Effector memory CD8-positive, alpha-beta T cell (primary cell): ENCODE measurements around the gene NFASC.

ENCODE experiments used
- ATAC-seq: fragments of 150-1000 bp; cut with Tn5 transposase; replicated peaks from 2 replicates; pipeline ENCODE4 v1.10.0; 2021; ENCODE audit warnings: mild to moderate bottlenecking, moderate library complexity
- DNase-seq, 3 experiments: peaks; one replicate each; pipeline ENCODE4 v3.0.0; 2021
- H3K27ac Mint-ChIP-seq, 2 donors: one replicate each; pipeline ENCODE4 v1.8.0; 2022; ENCODE audit warnings: mild to moderate bottlenecking in 2 of 2, mixed read lengths in 2 of 2, moderate library complexity in 2 of 2
- H3K27me3 Mint-ChIP-seq, 2 donors: one replicate each; pipeline ENCODE4 v1.8.0; 2022; ENCODE audit warnings: mixed read lengths in 2 of 2
- H3K36me3 Mint-ChIP-seq: one replicate; pipeline ENCODE4 v1.8.0; 2022; ENCODE audit warnings: mild to moderate bottlenecking, moderate library complexity, mixed read lengths; ENCODE audit not compliant: insufficient read depth
- H3K4me1 Mint-ChIP-seq, 2 donors: one replicate each; pipeline ENCODE4 v1.8.0; 2022; ENCODE audit warnings: low read depth in 2 of 2, mixed read lengths in 2 of 2
- H3K4me3 Mint-ChIP-seq, 2 donors: one replicate each; pipeline ENCODE4 v1.8.0; 2022; ENCODE audit warnings: mild to moderate bottlenecking in 2 of 2, mixed read lengths in 2 of 2, moderate library complexity in 2 of 2
- H3K9me3 Mint-ChIP-seq, 2 donors: one replicate each; pipeline ENCODE4 v1.8.0; 2022; ENCODE audit warnings: mixed read lengths in 2 of 2

The NFASC gene

DNA sequence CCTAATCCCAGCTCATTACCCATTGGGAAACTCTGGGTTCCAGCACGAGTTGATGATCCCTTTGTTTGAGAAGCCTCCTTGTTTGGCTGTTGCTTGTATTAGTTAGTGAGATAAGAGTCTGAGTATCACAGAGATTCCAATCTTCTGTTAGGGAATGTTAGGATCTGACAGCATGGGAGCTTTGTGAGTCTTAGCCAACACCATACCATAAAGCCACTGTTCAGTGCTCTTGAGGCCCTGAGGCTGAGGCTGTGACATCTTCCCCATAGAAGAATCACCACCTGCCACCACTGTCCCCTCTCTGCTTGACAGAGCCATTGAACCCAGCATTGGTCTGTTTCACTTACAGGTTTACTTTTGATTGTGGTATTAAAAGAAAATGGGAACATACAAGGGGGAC, 29.3 kb upstream of the NFASC start:
- Mint-ChIP-seq H3K9me3 (peaks cover 2 to 10% of the 10 kb centered on the region in 2 donors), H3K4me1 (no peaks in the 10 kb centered on the region), H3K36me3 (no peaks in the 10 kb centered on the region), H3K27ac (no peak overlapping the region), H3K4me3 (no peak overlapping the region), H3K27me3 (peaks cover 31 to 70% of the 10 kb centered on the region in 2 donors)
- no peak for ATAC-seq
- DNase-seq = no peak

DNA sequence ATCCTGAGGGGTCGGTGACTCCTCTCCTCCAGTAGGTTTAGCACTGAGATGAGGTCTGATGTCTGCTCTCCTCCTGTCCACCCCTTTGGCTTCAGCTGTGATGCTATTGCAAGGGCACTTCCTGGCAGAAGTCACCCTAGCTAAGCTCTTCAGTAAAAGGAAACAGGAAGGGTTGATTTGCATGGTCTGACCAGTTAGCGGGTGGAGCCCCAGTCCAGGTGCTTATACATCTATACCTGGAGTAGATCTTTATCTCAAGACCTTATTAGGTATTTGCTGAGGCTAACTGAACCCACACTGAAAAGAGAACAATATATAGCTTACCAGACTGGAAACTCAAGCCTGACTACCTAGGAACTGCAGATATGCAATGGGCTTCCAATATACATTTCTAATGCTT, 28.9 kb upstream of the NFASC start:
- H3K27me3 Mint-ChIP-seq = peaks cover 30 to 68% of the 10 kb centered on the region in 2 donors
- no peaks in the 10 kb centered on the region for H3K36me3 Mint-ChIP-seq
- DNase-seq (no peak), ATAC-seq (no peak)
- H3K4me3 Mint-ChIP-seq = no peak overlapping the region
- no peak overlapping the region for H3K27ac Mint-ChIP-seq
- peaks cover 2 to 9% of the 10 kb centered on the region in 2 donors for H3K9me3 Mint-ChIP-seq
- no peaks in the 10 kb centered on the region for H3K4me1 Mint-ChIP-seq

DNA sequence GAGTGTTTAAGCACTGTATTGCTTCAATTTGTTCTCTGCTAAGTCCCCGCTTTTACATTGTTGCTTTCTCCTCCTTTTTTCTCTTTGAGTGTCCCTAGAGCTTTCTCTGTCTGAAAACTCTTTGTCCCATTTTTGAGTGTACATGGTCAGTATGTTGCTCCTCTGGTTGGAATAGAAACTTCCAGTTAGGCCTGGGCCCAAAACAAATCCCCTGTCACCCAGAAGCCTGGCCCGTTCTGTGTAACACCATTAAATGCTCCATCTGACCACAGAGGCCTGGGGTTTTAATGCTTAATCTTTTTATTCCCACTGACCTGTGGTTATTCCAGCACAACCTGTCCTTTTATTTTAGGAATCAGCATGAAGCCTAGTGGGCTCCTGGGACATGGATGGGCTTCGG, 28.3 kb upstream of the NFASC start:
- ATAC-seq (no peak), DNase-seq (no peak)
- H3K27me3 Mint-ChIP-seq = peaks cover 24 to 68% of the 10 kb centered on the region in 2 donors
- H3K36me3 Mint-ChIP-seq = no peaks in the 10 kb centered on the region
- peaks cover under 1 to 3% of the 10 kb centered on the region in 2 donors for H3K9me3 Mint-ChIP-seq
- no peak overlapping the region for H3K27ac Mint-ChIP-seq
- no peak overlapping the region for H3K4me3 Mint-ChIP-seq
- no peaks in the 10 kb centered on the region for H3K4me1 Mint-ChIP-seq

DNA sequence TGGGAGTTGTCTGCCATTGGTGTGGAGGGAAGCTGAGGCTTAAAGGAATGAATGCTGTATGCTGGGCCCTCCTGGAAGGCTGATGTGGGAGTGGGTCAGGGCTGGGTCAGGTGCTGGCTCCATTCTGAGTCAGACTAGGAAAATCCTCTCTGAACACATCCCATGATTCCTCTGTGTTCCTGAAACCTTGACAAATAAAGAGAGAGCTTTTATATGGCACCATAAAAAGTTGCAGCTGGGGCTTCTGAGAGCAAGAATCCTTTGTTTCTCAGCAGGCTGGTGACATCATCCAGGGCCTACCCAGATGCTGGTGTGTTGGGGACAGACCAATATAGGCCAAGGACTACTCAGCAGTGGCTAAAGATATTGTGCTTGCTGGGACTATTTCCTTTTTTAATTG, 27.8 kb upstream of the NFASC start:
- H3K4me3 Mint-ChIP-seq = no peak overlapping the region
- ATAC-seq = no peak
- H3K9me3 Mint-ChIP-seq = no peaks in the 10 kb centered on the region

DNA sequence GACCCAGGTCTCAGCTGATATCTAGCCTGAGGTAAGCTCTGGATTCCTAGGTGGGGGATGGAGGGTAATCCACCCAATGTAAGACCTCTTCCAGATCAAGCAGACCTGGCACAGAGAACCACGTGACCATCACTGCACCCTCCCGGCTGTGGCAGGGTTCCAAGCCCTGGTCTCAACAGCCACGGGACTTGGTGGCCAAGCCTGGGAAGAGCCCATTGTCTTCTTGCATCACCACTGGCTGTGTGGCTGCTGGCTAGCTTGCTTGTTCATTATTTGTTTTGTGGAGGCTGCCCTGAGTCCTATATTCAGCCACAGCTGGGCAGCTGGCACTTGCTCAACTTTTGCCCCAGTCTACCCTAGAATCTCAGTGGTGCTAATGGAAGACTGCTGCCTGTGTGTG, 24.1 kb upstream of the NFASC start:
- no peak for ATAC-seq
- no peaks in the 10 kb centered on the region for H3K36me3 Mint-ChIP-seq

More for the DNA sequence above, 27.8 kb upstream of the NFASC start:
- DNase-seq = no peak
- H3K27ac Mint-ChIP-seq = no peak overlapping the region
- no peaks in the 10 kb centered on the region for H3K4me1 Mint-ChIP-seq
- peaks cover 26 to 68% of the 10 kb centered on the region in 2 donors for H3K27me3 Mint-ChIP-seq
- H3K36me3 Mint-ChIP-seq = no peaks in the 10 kb centered on the region

DNA sequence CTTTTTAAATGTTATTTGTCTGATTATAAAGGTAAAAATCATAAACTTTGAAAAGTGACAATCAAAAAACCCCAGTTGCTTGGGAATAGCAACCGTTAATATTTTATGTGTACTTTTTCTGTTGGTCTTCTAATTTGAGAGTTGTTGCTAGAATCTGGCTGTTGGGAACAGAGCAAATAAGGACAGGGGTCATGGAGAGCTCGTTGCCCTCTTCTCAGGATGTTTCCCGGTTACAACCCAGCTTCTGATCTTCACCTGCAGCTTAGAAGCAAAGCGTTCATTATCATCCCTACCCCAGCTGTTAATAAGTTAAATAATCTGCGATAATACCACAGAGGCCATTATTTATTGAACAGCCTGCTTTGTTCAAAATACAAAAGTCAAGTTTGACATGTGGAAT, 22.1 kb upstream of the NFASC start:
- H3K27ac Mint-ChIP-seq = no peak overlapping the region
- H3K4me3 Mint-ChIP-seq = no peak overlapping the region
- ATAC-seq = no peak
- no peaks in the 10 kb centered on the region for H3K4me1 Mint-ChIP-seq
- no peak for DNase-seq
- no peaks in the 10 kb centered on the region for H3K9me3 Mint-ChIP-seq
- no peaks in the 10 kb centered on the region for H3K36me3 Mint-ChIP-seq
- H3K27me3 Mint-ChIP-seq = peaks cover 36 to 89% of the 10 kb centered on the region in 2 donors

More for the DNA sequence above, 24.1 kb upstream of the NFASC start:
- no peaks in the 10 kb centered on the region for H3K9me3 Mint-ChIP-seq
- H3K27me3 Mint-ChIP-seq = peaks cover 36 to 70% of the 10 kb centered on the region in 2 donors
- no peak overlapping the region for H3K27ac Mint-ChIP-seq
- no peaks in the 10 kb centered on the region for H3K4me1 Mint-ChIP-seq
- no peak overlapping the region for H3K4me3 Mint-ChIP-seq
- DNase-seq = no peak

DNA sequence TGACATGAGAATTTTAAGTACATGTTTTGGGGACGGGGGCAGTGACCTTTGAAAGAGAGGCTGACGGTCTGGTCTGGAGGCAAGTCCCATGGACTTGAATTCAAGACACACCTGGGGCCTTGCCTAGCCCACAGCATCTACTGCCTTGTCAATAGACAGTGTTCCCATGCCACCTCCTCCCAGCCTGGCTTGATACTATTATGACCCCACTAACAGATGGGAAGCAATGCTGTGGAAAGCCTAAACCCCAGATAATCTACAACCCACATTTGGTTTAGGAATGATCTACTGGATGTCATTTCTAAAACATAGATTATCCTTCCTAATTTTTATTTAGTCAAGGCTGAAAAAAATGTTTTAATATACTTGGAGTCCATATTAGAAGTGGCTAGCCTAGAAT, 17.8 kb upstream of the NFASC start:
- Mint-ChIP-seq H3K27me3 (peaks cover 31 to 93% of the 10 kb centered on the region in 2 donors), H3K9me3 (no peaks in the 10 kb centered on the region), H3K4me3 (no peak overlapping the region), H3K27ac (no peak overlapping the region), H3K36me3 (no peaks in the 10 kb centered on the region), H3K4me1 (no peaks in the 10 kb centered on the region)
- DNase-seq (no peak), ATAC-seq (no peak)

DNA sequence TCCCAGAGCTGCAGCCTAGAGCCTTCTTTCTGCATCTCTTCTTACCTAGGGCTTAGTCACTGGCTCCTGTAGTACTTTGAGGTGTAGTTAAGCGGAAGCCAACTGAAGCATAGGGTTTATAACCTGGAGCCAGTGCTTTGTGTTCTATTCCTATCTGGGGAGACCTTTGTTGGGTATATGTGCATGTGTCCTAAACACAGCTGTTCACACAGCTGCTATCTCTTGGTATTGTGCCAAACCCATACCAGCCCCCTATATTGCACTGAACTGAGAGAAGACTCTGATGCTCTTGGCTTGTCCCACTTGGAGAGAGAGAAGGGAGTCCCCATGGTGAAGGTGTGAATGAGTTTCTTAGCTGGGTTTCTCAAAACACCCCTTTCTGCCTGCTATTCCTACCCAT, 17.2 kb upstream of the NFASC start:
- Mint-ChIP-seq H3K4me3 (no peak overlapping the region), H3K9me3 (no peaks in the 10 kb centered on the region), H3K27me3 (peaks cover 34 to 93% of the 10 kb centered on the region in 2 donors), H3K36me3 (no peaks in the 10 kb centered on the region), H3K4me1 (no peaks in the 10 kb centered on the region), H3K27ac (no peak overlapping the region)
- DNase-seq (no peak), ATAC-seq (no peak)

DNA sequence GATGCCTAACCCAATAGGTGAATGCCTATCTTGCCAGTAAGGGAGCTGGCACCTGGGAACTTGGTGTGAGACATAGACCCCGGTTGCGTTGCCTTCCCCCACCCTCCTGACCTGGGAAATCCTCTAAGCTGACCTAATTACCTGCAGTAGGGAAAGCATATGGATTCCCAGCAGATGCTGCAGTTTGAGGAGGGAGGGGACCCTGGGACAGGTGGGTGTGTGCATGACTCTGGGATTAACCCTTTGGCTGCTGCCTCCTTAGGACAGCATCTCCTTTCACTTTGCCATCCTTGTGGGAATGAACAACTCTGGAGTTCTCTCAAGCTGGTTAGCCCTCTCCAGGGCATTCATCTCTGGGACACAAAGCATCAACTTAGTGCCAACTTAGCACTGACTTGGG, 16.4 kb upstream of the NFASC start:
- Mint-ChIP-seq H3K4me3 (no peak overlapping the region), H3K27me3 (peaks cover 34 to 93% of the 10 kb centered on the region in 2 donors), H3K4me1 (no peaks in the 10 kb centered on the region), H3K9me3 (no peaks in the 10 kb centered on the region), H3K27ac (no peak overlapping the region), H3K36me3 (no peaks in the 10 kb centered on the region)
- DNase-seq (no peak), ATAC-seq (no peak)

DNA sequence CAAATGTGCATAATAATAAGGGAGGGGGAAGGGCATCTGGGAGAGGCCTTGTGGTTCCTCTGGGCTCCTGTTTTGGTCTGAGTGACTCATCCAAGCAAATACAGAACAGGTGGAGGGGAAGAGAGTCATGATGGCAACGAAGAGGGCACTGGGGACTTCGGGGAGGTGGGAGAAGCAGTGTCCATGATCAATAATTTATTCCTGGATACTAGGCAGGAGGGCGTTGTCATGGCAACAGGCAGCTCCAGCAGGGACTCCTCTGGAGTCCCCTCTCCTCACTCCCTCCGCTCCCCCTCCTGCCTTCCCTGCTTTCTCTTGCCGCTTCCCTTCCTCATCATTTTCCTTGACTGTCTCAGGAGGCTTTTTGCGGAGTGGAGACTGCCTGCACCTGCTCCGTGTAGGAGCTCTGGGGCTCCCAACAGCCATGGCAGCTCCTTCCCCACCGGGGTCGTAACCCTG, 12.3 kb upstream of the NFASC start:
- Mint-ChIP-seq H3K36me3 (no peaks in the 10 kb centered on the region), H3K27ac (no peak overlapping the region), H3K4me1 (no peaks in the 10 kb centered on the region), H3K9me3 (no peaks in the 10 kb centered on the region), H3K27me3 (peaks cover 49 to 92% of the 10 kb centered on the region in 2 donors), H3K4me3 (no peak overlapping the region)
- no peak for DNase-seq
- ATAC-seq = no peak

DNA sequence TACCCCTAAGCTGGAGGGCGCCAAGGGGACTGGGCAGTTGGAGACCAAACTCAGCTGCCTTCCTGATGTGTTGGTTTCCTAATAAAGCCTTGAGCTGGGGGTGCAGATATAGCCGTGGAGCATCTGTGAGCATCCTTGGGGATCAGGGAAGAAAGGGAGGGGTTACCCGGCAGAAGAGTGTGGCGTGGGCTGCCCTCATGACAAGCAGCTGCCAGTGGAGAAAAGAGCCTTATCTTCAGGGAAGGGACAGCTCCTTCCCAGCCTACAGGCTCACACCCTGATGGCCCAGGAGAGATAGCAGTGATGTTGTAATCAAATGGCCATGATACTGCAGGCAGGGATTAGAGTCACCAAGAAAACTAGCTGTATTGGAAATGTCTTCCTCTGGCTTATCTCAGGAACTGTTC, 10.8 kb upstream of the NFASC start:
- no peak for DNase-seq
- Mint-ChIP-seq H3K4me1 (no peaks in the 10 kb centered on the region), H3K27ac (no peak overlapping the region), H3K4me3 (no peak overlapping the region), H3K36me3 (no peaks in the 10 kb centered on the region), H3K27me3 (peaks cover 47 to 88% of the 10 kb centered on the region in 2 donors), H3K9me3 (no peaks in the 10 kb centered on the region)
- no peak for ATAC-seq

DNA sequence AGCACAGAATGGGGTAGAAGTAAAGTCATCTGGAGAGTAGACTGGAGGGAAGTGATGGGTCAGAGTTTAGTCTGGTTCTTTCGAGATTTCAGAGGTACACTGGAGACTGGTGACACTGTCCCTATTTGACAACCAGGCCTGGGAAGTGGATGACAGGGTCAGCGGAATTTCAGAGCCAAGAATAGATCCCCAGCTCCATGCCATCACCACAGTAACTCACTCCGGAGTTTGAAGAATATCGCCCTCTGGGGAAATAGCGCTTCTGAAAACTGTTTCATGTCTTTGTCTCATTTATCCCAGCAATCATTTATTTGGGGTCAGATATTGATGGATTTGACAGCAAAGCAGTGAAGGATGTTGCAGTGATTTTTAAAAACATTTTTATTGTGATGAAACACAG, 7.6 kb upstream of the NFASC start:
- Mint-ChIP-seq H3K27me3 (peaks cover 33 to 71% of the 10 kb centered on the region in 2 donors), H3K36me3 (no peaks in the 10 kb centered on the region), H3K27ac (no peak overlapping the region), H3K9me3 (no peaks in the 10 kb centered on the region), H3K4me3 (no peak overlapping the region), H3K4me1 (no peaks in the 10 kb centered on the region)
- ATAC-seq (no peak), DNase-seq (no peak)

DNA sequence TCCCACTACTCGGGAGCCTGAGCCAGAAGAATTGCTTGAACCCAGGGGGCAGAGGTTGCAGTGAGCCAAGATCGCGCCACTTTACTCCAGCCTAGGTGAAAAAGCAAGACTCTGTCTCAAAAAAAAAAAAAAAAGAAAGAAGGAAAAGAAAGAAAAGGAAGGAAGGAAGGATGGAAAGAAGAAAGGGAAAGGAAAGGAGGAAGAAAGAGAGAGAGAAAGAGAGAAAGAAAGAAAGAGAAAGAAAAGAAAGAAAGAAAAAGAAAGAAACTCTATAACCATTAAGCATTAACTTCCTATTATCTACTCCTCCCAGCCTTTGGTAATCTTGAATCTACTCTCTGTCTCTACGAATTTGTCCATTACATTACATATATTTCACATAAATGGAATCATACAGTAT, 6.9 kb upstream of the NFASC start:
- Mint-ChIP-seq H3K4me1 (no peaks in the 10 kb centered on the region), H3K36me3 (no peaks in the 10 kb centered on the region), H3K27me3 (peaks cover 26 to 71% of the 10 kb centered on the region in 2 donors), H3K27ac (no peak overlapping the region), H3K4me3 (no peak overlapping the region), H3K9me3 (no peaks in the 10 kb centered on the region)
- ATAC-seq (no peak), DNase-seq (no peak)

DNA sequence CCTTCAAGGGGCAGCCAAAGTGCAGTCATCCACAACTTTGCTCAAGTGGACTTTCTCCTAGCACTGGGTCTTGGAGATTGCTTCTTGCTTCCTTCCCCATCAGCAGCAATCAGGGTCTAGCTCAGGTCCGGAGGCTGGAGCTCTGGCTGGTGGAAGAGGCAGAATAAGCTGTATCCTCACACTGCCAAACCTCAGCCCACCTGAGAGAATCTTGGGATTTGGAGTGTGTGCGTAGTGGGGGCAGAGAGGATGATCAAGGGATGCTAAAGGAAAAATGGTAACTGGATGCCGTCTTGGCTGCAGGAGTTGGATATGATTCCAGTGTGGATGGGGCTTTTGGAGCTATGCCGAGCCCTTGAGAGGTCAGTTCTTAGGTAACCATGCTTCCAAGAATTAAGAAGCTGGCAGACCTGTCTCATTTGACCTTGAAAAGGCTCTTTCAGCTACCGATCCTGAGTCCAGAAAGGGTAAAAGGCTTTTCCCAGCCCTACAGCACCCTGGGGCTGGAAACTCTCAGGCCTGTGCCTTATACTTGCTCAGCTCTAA, 4.5 kb upstream of the NFASC start:
- Mint-ChIP-seq H3K36me3 (no peaks in the 10 kb centered on the region), H3K4me1 (no peaks in the 10 kb centered on the region), H3K4me3 (no peak overlapping the region), H3K27ac (no peak overlapping the region), H3K9me3 (no peaks in the 10 kb centered on the region), H3K27me3 (peaks cover 13 to 68% of the 10 kb centered on the region in 2 donors)
- DNase-seq (no peak), ATAC-seq (no peak)

DNA sequence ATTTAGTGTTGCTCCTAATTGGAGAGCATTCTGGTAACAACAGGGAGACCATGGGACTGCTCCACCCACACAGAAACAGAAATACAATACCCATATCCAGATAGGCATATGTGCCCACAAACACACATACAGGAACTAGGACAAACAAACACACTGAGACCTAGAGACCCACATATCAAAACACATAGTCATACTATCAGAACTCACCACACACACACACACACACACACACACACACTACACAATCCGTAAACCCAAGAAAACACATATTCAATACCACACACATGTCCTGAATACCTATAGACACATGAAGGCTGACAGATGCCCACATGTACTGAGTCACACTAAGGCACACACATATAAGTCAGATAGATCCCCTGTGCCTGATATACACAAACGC, 3.5 kb upstream of the NFASC start:
- Mint-ChIP-seq H3K27me3 (peaks cover 12 to 65% of the 10 kb centered on the region in 2 donors), H3K36me3 (no peaks in the 10 kb centered on the region), H3K9me3 (no peaks in the 10 kb centered on the region), H3K4me1 (no peaks in the 10 kb centered on the region), H3K4me3 (no peak overlapping the region), H3K27ac (no peak overlapping the region)
- no peak for ATAC-seq
- no peak for DNase-seq
